Anterior cingulate cortex (tissue), 58 donors: ENCODE results near the gene PCSK5.
"Not testable (repeated sequence)": the region's sequence is repeated elsewhere in the genome, so short reads cannot be mapped to it uniquely, and the experiment has no call there.

ENCODE experiments used
- DNase-seq, 58 donors: peaks; one replicate each; lab custom pipeline; 2025; lab: John Stamatoyannopoulos, UW

PCSK5 gene

DNA sequence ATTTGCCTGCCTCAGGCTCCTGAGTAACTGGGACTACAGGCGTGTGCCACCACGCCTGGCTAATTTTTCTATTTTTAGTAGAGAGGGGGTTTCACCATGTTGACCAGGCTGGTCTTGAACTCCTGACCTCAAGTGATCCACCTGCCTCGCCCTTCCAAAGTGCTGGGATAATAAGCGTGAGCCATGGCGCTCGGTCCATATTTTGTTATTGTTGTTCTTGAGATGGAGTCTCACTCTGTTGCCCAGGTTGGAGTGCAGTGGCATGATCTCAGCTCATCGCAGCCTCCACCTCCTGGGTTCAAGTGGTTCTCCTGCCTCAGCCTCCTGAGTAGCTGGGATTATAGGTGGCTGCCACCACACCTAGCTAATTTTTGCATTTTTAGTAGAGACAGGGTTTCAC lies 433.6 kb downstream of the PCSK5 start:
- DNase-seq: not testable (repeated sequence)

DNA sequence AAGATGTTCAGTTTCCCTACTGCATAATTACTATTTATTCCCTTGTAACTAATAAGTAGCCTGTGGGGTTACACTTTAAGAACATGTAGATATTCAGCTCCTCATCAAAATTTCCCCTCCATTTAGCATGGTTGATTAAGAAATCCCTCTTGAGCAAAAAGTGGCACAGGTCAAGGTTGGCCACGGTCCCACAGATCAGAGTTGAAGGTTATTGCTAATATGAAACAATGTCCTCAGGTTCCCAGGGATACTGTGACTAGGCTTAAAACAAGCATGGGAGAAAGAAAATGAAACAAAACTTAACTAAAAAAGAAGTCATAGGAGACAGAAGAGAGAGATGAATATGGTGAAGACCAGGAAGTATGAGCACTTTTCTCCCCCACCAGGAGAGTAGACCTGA lies 439.6 kb downstream of the PCSK5 start:
- DNase-seq: no peak

GRCh38 chr9:76333388-76333787 lies 442.9 kb downstream of the PCSK5 start:
- no peak for DNase-seq

GRCh38 chr9:76333964-76334363 lies 443.5 kb downstream of the PCSK5 start:
- DNase-seq: no peak

GRCh38 chr9:76336027-76336426 lies 445.6 kb downstream of the PCSK5 start:
- no peak for DNase-seq

- no peak for DNase-seq
These were observed 447.9 kb downstream of the PCSK5 start for GRCh38 chr9:76338418-76338817.

- no peak for DNase-seq
These were observed 451.1 kb downstream of the PCSK5 start for GRCh38 chr9:76341616-76342015.

GRCh38 chr9:76342201-76342600 lies 451.7 kb downstream of the PCSK5 start:
- DNase-seq: no peak

DNA sequence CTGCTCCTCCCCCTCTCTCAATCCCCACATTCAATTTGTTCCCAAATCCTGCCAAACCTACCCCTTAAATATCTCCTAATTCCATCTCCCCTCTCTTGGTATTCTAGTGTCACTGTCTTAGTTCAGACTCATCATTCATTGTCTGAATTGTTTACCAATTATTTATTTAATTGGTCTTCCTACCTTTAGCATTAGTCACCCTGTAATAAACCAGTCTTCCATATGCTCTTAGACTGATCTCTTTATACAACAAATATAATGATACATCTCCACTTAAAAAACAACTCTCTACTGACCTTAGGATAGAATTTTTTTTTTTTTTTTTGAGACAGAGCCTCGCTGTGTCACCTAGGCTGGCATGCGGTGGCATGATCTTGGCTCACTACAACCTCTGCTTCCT lies 452.4 kb downstream of the PCSK5 start:
- DNase-seq: no peak

DNA sequence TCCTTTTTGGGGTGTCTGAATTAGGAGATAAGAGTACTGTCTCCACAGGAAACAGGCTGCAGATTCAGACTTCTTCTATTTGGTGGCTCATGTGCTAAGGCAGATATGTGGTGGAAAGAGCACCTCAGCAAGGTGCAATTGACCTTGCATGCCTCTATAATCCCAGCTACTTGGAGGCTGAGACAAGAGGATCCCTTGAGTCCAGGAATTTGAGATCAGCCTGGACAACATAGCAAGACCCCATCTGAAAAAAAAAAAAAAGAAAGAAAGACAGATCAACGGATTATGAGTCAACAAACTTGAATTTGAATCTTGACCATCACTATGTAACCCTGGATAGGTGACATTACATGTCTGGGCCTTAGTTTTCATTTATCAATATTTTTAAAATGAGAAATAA lies 459.4 kb downstream of the PCSK5 start:
- DNase-seq: no peak

GRCh38 chr9:76351006-76351405 lies 460.5 kb downstream of the PCSK5 start:
- DNase-seq: no peak

DNA sequence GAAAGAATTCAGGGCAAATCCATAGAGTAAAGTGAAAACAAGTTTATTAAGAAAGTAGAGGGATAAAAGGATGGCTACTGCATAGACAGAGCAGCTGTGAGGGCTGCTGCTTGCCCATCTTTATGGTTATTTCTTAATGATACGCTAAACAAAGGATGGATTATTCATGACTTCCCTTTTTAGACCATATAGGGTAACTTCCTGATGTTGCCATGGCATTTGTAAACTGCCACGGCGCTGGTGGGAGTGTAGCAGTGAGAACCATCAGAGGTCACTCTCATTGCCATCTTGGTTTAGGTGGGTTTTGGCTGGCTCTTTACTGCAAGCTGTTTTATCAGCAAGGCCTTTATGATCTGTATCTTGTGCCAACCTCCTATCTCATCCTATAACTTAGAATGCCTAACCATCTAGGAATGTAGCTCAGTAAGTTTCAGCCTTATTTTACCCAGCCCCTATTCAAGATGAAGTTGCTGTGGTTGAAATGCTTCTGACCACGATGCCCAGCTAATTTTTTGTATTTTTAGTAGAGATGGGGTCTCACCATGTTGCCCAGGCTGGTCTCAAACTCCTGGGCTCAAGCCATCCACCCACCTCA lies 461.6 kb downstream of the PCSK5 start:
- no peak for DNase-seq

DNA sequence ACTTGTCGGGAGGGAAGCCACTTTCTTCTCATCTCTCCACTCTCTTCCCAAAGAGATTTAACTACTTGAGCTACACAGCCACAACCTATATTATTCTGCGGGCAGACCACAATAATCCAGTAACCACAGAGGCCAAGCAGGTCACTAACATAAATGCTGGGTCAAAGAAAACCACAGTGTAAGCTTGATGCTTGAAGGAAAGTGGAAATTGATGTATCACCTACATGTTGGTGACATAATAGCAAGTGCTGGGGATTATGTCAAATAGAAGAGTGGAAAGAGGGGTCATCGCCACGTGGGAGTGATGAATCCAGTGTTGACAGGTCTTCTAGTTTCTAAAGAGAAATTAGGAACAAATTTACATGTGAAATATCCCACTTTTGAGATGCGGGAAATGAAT lies 462.8 kb downstream of the PCSK5 start:
- DNase-seq: no peak

DNA sequence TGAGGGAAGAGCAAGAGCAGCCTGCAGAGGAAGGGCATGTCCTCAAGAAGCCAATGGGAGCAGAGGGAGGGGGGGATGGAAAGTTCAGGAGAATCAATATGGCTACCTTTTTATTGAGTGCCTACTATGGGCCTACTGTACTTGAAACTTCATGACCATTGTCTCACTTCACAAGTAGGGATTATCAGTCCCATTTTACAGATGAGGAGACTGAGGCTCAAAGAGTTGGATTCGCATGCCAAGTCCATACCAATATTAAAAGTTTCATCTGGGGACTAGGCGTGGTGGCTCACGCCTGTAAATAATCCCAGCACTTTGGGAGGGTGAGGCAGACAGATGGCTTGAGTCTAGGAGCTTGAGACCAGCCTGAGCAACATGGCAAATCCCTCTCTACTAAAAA lies 463.7 kb downstream of the PCSK5 start:
- no peak for DNase-seq

DNA sequence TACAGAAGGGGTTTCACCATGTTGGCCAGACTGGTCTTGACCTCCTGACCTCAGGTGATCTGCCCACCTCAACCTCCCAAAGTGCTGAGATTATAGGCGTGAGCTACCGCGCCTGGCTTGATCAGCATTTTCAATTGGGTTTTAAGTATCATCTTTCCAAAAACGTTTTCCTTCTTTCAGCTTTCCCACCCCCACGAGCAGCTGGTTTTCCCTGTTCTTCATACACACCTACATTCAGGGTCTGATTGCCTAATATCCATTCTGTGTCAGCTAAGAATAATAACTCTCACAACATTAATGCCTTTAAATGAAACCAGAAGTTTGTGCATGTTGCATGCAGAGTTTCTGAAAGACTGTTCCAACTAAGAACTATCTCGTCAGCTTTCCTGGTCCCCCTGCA lies 465.4 kb downstream of the PCSK5 start:
- DNase-seq: no peak

DNA sequence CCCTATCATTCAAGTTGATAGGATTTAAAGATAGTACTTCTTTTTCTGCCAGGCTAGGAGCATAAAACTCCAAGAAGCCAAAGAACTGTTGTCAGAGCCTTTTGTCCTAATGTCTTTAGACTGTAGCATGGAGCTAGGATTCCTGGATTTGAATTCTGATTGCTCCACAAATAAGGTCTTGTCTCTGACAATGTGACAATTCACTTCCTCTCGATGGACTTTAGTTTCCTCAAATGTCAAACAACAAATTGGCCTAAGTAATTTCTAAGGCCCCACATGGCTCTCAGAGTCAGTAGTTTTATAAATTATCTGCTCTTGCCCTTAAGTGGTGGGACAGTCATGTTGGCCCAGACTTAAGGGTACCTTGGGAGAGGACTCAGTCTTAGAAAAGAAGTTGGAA lies 467.1 kb downstream of the PCSK5 start:
- no peak for DNase-seq

- DNase-seq: no peak
These were observed 468.3 kb downstream of the PCSK5 start for GRCh38 chr9:76358628-76359280.

DNA sequence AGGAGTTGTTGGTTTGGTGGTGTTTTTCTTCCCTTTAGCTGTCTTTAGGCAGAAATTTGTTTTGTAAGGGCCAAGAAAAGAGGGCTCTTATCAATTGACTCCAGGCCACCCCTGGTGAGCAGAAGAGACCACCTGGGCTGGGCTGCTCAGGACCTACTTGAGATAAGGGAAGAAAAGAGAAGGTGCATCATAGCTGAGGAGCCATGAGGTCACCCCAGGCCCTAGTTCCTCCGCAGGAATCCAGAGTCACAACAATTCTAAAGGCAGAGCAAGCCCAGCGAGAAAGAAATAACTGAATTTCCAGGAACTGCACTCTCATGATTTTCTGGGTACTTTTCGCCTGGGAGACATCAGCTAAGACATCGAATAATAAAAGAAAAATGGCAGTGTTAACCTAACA lies 468.9 kb downstream of the PCSK5 start:
- DNase-seq: no peak

DNA sequence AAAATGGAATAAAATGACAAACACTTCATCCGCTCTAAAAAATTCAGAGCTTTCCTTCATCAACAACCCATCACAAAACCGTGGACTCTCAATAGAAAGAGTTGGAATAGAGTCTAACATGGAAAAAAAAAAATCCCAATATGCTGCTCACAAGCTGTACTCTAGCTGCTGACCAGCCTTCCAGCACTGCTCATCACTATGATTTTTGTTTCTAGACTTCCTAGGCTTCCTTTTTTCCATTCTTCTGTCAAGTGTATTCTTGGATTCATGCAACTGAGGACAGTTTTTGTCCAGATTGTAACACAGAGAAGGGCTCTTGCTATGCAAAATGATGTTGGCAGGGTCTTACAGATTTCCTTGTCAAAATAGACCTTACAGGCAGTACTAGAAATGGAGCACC lies 469.3 kb downstream of the PCSK5 start:
- no peak for DNase-seq

- not testable (repeated sequence) for DNase-seq
These were observed 472.0 kb downstream of the PCSK5 start for GRCh38 chr9:76362332-76363031.

GRCh38 chr9:76363032-76363395 lies 472.5 kb downstream of the PCSK5 start:
- no peak for DNase-seq

- DNase-seq: no peak
These were observed 474.6 kb downstream of the PCSK5 start for GRCh38 chr9:76365028-76365427.
